G401 (cell line): ENCODE data around the gene WBP11. TPM values are rescaled to one million over a fixed set of nuclear protein-coding genes. Genes with fewer than 3 reads are reported as not detected.

ENCODE experiments used
- DNase-seq: peaks from one replicate; pipeline ENCODE4 v3.0.0-alpha.2; 2015; ENCODE audit warnings: low spot score
- in situ Hi-C: cut with HindIII; loops from 2 replicates; pipeline ENCODE4 v1.10.0; 2016; ENCODE audit warnings: low sequenced_read_pairs, mixed read lengths
- total RNA-seq: library from RNA; depleted of rRNA; stranded (reverse); fragments of >200 nt; shearing (Covaris generic); gene quantifications from 2 replicates; pipeline ENCODE4 v1.2.3, GENCODE V29; 2014; rRNA removed

WBP11 gene
- 17.8 and 18.4 TPM in 2 replicates for total RNA-seq

- in situ Hi-C loops, result no loop called here
- DNase-seq, result peak; percentile 100
Observed at GRCh38 chr12:14803011-14803829, at the start of gene WBP11, which contains the start of gene C12orf60. Gene WBP11 (minus strand): TSS chr12:14803478. CDS start chr12:14801383, 2,095 bp downstream. Gene C12orf60 (plus strand): TSS chr12:14803670. CDS start chr12:14822936, 19,266 bp downstream.

GRCh38 chr12:14852880-14853279 lies 49.6 kb upstream of the WBP11 start:
- in situ Hi-C loops, result no loop called here
- DNase-seq, result no peak

- in situ Hi-C loops, result no loop called here
- no peak for DNase-seq
Observed at GRCh38 chr12:14850929-14851663, 47.8 kb upstream of the WBP11 start.

DNA sequence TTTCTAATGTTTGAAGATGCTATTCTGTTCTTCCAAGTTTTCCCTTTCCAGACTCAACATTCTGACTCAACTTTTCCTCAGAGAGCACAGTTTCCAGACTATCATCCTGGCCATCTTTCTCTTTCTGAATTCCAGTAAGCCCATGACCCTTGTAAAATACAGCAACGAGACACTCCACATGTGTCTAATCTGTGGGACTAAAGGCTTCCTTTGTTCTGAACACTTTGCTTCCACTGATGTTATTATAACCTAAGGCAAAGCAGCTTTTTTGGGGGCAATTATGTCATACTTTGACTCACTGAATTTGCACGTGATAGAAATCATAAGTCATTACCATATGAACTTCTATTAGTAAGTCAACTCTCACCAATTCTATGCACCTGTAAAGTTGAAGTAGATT lies 46.4 kb upstream of the WBP11 start:
- in situ Hi-C loops, result no loop called here

DNA sequence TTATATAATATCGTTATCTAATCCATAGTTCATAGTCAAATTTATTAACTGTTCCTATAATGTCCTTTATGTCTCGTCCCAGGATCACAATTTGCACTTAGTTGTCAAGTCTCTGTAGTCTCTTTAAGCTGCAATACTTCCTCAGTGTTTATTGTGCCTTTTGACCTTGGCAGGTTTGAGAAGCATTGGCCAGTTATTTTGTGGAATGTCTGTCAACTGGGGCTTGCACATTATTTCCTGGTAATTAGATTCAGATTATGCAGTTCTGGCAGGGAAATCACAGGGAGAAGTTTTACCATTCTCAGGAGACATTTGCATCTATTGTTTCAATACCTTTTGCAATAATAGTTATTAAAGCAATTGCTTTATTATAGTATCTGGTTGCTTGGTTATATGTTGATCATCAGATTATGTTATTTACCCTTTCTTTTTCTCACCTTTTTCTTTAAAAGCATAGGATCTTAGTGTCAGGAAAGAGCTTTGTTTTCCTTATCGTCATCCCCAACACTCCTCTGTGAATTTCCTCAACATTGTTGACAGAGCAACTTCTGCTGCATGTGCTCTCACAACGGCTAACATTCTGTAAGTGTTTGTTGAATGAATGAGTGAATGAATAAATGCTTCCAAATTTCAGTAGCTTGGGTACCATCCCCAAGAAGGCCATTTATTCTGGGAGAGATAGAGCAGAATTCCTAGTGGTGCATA lies 43.8 kb upstream of the WBP11 start:
- in situ Hi-C loops, result no loop called here
- no peak for DNase-seq

More for the DNA sequence above, 46.4 kb upstream of the WBP11 start:
- DNase-seq, result no peak

DNA sequence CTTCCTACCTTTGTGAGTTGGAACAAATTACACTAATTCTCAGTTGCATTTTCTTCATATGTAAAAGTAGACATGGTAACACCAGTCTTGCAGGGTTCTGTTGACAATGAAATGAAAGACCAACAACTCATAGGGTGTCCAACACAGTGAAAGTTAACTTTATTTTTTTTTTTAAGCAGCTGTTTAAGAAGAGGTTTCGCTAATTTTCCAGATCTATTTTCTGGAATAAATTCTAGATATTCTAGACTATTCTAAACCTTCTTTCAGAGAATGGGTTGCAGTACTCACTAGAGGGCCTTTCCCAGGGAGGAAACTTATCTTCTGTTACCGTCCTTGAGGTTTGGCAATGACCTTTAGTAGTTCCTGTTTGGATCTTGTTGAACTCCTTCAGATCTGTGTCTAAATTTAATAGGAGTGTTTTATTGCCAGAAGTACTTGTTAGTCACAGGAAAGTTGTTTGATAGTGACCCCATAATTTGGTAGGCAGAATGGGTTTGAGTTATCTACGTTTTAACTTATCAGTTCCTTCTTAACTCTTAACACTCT lies 42.8 kb upstream of the WBP11 start:
- in situ Hi-C loops, result no loop called here
- no peak for DNase-seq

- in situ Hi-C loops, result no loop called here
- DNase-seq, result peak; percentile 77
Observed at GRCh38 chr12:14845350-14845750, 42.1 kb upstream of the WBP11 start.

DNA sequence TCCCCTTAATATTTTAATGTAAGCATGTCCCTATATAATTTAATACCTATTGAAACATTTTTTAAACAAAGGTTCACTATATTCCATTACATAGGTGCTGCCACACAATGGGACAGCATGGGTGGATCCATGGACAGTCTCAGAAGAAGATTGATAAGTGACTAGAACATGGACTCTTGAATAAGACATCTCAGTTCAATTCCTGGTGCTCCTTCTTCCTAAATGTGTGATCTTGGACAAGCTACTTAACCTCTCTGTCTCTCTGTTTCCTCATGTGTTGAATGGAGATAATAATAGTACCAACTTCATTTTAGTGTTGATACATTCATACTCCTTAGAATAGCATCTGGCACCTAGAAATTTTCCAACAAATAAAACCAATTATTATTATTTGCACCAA lies 41.1 kb upstream of the WBP11 start:
- no peak for DNase-seq
- in situ Hi-C loops, result no loop called here

- DNase-seq, result no peak
- in situ Hi-C loops, result no loop called here
Observed at GRCh38 chr12:14843425-14843887, 40.2 kb upstream of the WBP11 start, which contains the start of gene ART4. Gene ART4 (minus strand): TSS chr12:14843526. CDS start chr12:14843113, 413 bp downstream.

GRCh38 chr12:14842315-14842714 lies 39.0 kb upstream of the WBP11 start:
- in situ Hi-C loops, result no loop called here

GRCh38 chr12:14841761-14842160 lies 38.5 kb upstream of the WBP11 start:
- DNase-seq, result no peak
- in situ Hi-C loops, result no loop called here

More at GRCh38 chr12:14842315-14842714, 39.0 kb upstream of the WBP11 start:
- DNase-seq, result no peak

- in situ Hi-C loops, result no loop called here
- DNase-seq, result no peak
Observed at GRCh38 chr12:14840616-14841015, 37.3 kb upstream of the WBP11 start.

DNA sequence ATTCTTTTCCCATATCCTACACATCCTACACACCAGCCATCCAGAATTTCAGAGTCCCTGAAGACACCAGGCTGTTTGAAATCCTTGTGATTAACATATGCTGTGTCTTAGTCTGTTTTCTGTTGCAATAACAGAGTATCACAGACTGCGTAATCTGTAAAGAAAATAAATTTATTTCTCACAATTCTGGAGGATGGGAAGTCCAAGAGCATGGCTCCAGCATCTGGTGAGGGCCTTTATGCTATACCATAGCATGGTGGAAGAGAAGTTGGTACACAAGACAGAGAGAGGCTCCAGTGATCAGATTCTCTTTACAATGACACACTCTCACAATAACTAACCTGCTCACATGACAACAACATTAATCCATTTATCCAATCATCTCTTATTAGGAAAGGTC lies 36.0 kb upstream of the WBP11 start:
- in situ Hi-C loops, result no loop called here
- no peak for DNase-seq

- no peak for DNase-seq
- in situ Hi-C loops, result no loop called here
Observed at GRCh38 chr12:14836336-14837210, 33.3 kb upstream of the WBP11 start.

DNA sequence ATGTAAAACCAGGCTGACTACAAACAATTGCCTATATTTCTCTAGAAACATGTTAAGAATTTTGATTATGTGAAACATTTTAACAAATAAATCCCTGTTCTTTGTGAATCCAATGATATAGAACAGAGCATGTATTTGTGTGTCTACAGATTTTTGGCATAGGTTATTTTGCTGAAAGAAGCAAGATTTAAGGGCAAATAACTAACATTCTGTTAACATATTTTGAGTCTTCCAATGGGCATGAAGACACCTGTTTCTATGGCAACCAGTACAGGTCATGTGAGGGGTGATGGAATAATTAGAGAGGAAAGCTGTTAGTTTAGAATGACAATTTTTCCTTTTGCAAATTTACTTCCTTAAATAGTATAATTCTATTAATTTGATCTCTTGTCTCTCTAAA lies 31.2 kb upstream of the WBP11 start:
- in situ Hi-C loops, result no loop called here
- no peak for DNase-seq

- in situ Hi-C loops, result no loop called here
- no peak for DNase-seq
Observed at GRCh38 chr12:14833952-14834351, 30.7 kb upstream of the WBP11 start.

DNA sequence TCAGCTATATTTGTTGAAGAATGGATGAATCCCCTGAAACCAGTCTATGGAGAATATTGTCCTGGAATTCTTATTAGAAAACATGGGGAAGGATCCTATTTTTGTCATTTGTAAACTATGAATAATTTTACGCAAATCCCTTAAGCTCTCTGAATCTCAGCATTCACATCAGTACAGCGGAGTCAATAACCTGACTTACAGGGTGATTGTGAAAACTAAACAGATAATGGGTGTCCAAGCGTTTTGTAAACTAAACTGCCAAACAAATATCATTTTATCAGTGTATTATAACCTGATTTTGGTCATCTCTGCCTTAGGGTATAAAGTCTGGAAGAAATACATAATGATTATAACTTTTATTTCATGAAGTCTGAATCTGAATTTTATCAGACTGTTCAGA lies 30.1 kb upstream of the WBP11 start:
- in situ Hi-C loops, result no loop called here
- no peak for DNase-seq

DNA sequence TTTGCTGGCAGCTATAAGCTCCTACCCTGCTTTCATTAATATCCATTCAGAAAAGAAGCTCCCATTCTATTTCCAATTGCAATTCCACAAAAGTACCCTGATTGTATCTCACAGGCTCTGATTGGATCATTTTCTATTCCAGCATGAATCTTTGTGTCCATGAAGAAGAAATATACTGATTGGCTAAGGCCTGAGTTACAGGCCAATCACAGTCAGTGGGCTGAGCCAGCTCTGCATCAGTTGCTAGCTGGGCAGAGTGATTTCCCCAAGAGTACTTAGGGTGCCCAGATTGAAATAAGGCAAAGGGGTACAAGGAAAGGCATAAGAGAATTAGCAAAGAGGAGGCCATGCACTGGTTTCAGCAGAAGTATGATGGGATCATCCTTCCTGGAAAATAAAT lies 25.6 kb upstream of the WBP11 start:
- in situ Hi-C loops, result no loop called here
- no peak for DNase-seq
